Neural cell (in vitro differentiated cells): Measurements from ENCODE around the gene UQCC2. TPM values are rescaled to one million over a fixed set of nuclear protein-coding genes. Genes with fewer than 3 reads are reported as not detected.

Source experiments
- H2AFZ ChIP-seq: fragments of 200-600, 300-800 bp; sonication (generic), shearing (Covaris generic); 2 replicates; pipeline ENCODE4 v1.6.0; 2014; ENCODE audit warnings: low read depth, mild to moderate bottlenecking, antibody characterized with exemption, low read length, moderate library complexity
- H3F3A ChIP-seq: fragments of 200-600 bp; shearing (Covaris generic); 2 replicates; pipeline ENCODE4 v1.6.1; 2016; ENCODE audit warnings: mild to moderate bottlenecking, moderate library complexity, mixed read lengths, antibody characterized with exemption, low read length; ENCODE audit not compliant: insufficient read depth, poor library complexity, severe bottlenecking
- H3K27ac ChIP-seq: fragments of 200-600, 300-800 bp; sonication (generic), shearing (Covaris generic); 2 replicates; pipeline ENCODE4 v1.5.1; 2014; ENCODE audit warnings: mild to moderate bottlenecking, low read length, moderate library complexity
- H3K27me3 ChIP-seq: fragments of 300-800, 200-600 bp; sonication (generic), shearing (Covaris generic); 2 replicates; pipeline ENCODE4 v1.6.0; 2014; ENCODE audit warnings: mild to moderate bottlenecking, low read depth, low read length, moderate library complexity; ENCODE audit not compliant: insufficient read depth
- H3K36me3 ChIP-seq: fragments of 300-800, 200-600 bp; sonication (generic), shearing (Covaris generic); 2 replicates; pipeline ENCODE4 v1.5.1; 2014; ENCODE audit warnings: mild to moderate bottlenecking, antibody characterized with exemption, low read length, moderate library complexity; ENCODE audit not compliant: insufficient read depth
- H3K4me2 ChIP-seq: fragments of 300-800, 200-600 bp; sonication (generic), shearing (Covaris generic); 2 replicates; pipeline ENCODE4 v1.6.0; 2014; ENCODE audit warnings: mild to moderate bottlenecking, low read length
- H3K4me3 ChIP-seq: fragments of 300-800, 200-600 bp; sonication (generic), shearing (Covaris generic); 2 replicates; pipeline ENCODE4 v1.5.1; 2014; ENCODE audit warnings: mild to moderate bottlenecking, low read length, moderate library complexity
- H3K79me2 ChIP-seq: fragments of 200-600 bp; shearing (Covaris generic); replicated peaks from 2 replicates; pipeline ENCODE4 v1.6.0; 2014; ENCODE audit warnings: mild to moderate bottlenecking, low read length, moderate library complexity; ENCODE audit not compliant: insufficient read depth
- H3K9ac ChIP-seq: fragments of 300-800, 200-600 bp; sonication (generic), shearing (Covaris generic); 2 replicates; pipeline ENCODE4 v1.6.1; 2016; ENCODE audit warnings: mild to moderate bottlenecking, low read length, mixed read lengths
- H3K9me2 ChIP-seq: fragments of 200-600 bp; shearing (Covaris generic); 2 replicates; pipeline ENCODE4 v1.6.1; 2016; ENCODE audit warnings: mild to moderate bottlenecking, low read length, mixed read lengths; ENCODE audit not compliant: insufficient read depth
- H3K9me3 ChIP-seq: fragments of 200-600, 300-800 bp; sonication (generic), shearing (Covaris generic); 2 replicates; pipeline ENCODE4 v1.6.1; 2016; ENCODE audit warnings: mild to moderate bottlenecking, mixed run types, low read length, moderate library complexity, mixed read lengths
- H4K20me1 ChIP-seq: fragments of 200-600 bp; shearing (Covaris generic); 2 replicates; pipeline ENCODE4 v1.6.1; 2016; ENCODE audit warnings: mild to moderate bottlenecking, mixed run types; ENCODE audit not compliant: insufficient read depth
- CTCF ChIP-seq: fragments of 450-650 bp; IDR thresholded peaks from 2 replicates; pipeline ENCODE4 v1.5.1; 2014; ENCODE audit warnings: antibody characterized with exemption, mild to moderate bottlenecking, moderate library complexity; ENCODE audit not compliant: poor library complexity, severe bottlenecking
- EP300 ChIP-seq: fragments of 450-650 bp; conservative IDR thresholded peaks from 2 replicates; pipeline ENCODE4 v1.6.1; 2014; ENCODE audit warnings: antibody characterized with exemption, mild to moderate bottlenecking, moderate library complexity; ENCODE audit not compliant: poor library complexity, severe bottlenecking
- EZH2 ChIP-seq: fragments of 200-600, 300-800 bp; shearing (Covaris generic), sonication (generic); IDR thresholded peaks from 2 replicates; pipeline ENCODE4 v1.6.1; 2014; ENCODE audit warnings: antibody characterized with exemption, low read length, borderline replicate concordance, mild to moderate bottlenecking; ENCODE audit not compliant: insufficient read depth, poor library complexity, severe bottlenecking
- MXI1 ChIP-seq: fragments of 450-650 bp; conservative IDR thresholded peaks from 2 replicates; pipeline ENCODE4 v1.6.1; 2014; ENCODE audit warnings: antibody characterized with exemption, mild to moderate bottlenecking; ENCODE audit not compliant: poor library complexity, severe bottlenecking
- POLR2AphosphoS5 ChIP-seq: IDR thresholded peaks from 2 replicates; pipeline ENCODE4 v1.6.1; 2012
- RAD21 ChIP-seq: fragments of 450-650 bp; conservative IDR thresholded peaks from 2 replicates; pipeline ENCODE4 v1.6.1; 2014; ENCODE audit warnings: antibody characterized with exemption, mild to moderate bottlenecking, moderate library complexity
- SMC3 ChIP-seq: fragments of 450-650 bp; conservative IDR thresholded peaks from 2 replicates; pipeline ENCODE4 v1.6.1; 2014; ENCODE audit warnings: antibody characterized with exemption, mild to moderate bottlenecking, moderate library complexity; ENCODE audit not compliant: poor library complexity
- TAF1 ChIP-seq: IDR thresholded peaks from 2 replicates; pipeline ENCODE4 v1.6.1; 2012; ENCODE audit warnings: low read depth
- polyA plus RNA-seq: library from polyadenylated mRNA; depleted of rRNA; stranded (reverse); fragments of >200 nt; gene quantifications from 2 replicates; pipeline ENCODE4 v1.2.3, GENCODE V29; 2014
- TF ChIP-seq, protein P1 (sequence below): IDR thresholded peaks from 2 replicates; pipeline ENCODE4 v1.6.1; 2012; ENCODE audit warnings: borderline replicate concordance

UQCC2 gene
- polyA plus RNA-seq, 1 donor from 2014 or later, result 123 TPM

GRCh38 chr6:33746651-33747100, 35.2 kb upstream of the UQCC2 start, which contains the start of gene IP6K3:
TSS of gene IP6K3 (minus strand) at chr6:33746905. CDS start at chr6:33735476, 11,429 bp downstream.
- no peaks in the 10 kb centered on the region for H4K20me1 ChIP-seq
- no peak within 1 kb of the TSS for H3K9ac ChIP-seq
- no peaks in the 10 kb centered on the region for H3F3A ChIP-seq
- H3K9me3 ChIP-seq, result no peaks in the 10 kb centered on the region
- no peaks in the 10 kb centered on the region for H3K79me2 ChIP-seq
- H3K4me3 ChIP-seq, result no peak within 1 kb of the TSS
- no peaks in the 10 kb centered on the region for H3K36me3 ChIP-seq
- H2AFZ ChIP-seq, result no peak within 1 kb of the TSS
- TF ChIP-seq RAD21, result no peak
- TF ChIP-seq CTCF, result no peak
- TF ChIP-seq TAF1, result no peak
- TF ChIP-seq EZH2, result no peak
- no peak for TF ChIP-seq POLR2AphosphoS5
- TF ChIP-seq EP300, result no peak
- no peak for TF ChIP-seq MXI1
- TF ChIP-seq, protein P1, sequence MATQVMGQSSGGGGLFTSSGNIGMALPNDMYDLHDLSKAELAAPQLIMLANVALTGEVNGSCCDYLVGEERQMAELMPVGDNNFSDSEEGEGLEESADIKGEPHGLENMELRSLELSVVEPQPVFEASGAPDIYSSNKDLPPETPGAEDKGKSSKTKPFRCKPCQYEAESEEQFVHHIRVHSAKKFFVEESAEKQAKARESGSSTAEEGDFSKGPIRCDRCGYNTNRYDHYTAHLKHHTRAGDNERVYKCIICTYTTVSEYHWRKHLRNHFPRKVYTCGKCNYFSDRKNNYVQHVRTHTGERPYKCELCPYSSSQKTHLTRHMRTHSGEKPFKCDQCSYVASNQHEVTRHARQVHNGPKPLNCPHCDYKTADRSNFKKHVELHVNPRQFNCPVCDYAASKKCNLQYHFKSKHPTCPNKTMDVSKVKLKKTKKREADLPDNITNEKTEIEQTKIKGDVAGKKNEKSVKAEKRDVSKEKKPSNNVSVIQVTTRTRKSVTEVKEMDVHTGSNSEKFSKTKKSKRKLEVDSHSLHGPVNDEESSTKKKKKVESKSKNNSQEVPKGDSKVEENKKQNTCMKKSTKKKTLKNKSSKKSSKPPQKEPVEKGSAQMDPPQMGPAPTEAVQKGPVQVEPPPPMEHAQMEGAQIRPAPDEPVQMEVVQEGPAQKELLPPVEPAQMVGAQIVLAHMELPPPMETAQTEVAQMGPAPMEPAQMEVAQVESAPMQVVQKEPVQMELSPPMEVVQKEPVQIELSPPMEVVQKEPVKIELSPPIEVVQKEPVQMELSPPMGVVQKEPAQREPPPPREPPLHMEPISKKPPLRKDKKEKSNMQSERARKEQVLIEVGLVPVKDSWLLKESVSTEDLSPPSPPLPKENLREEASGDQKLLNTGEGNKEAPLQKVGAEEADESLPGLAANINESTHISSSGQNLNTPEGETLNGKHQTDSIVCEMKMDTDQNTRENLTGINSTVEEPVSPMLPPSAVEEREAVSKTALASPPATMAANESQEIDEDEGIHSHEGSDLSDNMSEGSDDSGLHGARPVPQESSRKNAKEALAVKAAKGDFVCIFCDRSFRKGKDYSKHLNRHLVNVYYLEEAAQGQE, result no peak
- H3K27ac ChIP-seq, result no peak within 1 kb of the TSS
- H3K27me3 ChIP-seq, result no peaks in the 10 kb centered on the region
- no peaks in the 10 kb centered on the region for H3K9me2 ChIP-seq
- H3K4me2 ChIP-seq, result no peak within 1 kb of the TSS

- Histone ChIP-seq H3K9me2 (no peaks in the 10 kb centered on the region), H3K79me2 (no peaks in the 10 kb centered on the region), H3K9ac (no peak overlapping the region), H3K27me3 (no peaks in the 10 kb centered on the region), H3K4me2 (no peak overlapping the region), H3K27ac (no peak overlapping the region), H3K9me3 (no peaks in the 10 kb centered on the region), H3K4me3 (no peak overlapping the region), H3F3A (no peaks in the 10 kb centered on the region), H3K36me3 (no peaks in the 10 kb centered on the region), H4K20me1 (no peaks in the 10 kb centered on the region), H2AFZ (no peak overlapping the region)
- no peak for TF ChIP-seq SMC3
- TF ChIP-seq RAD21, result no peak
- no peak for TF ChIP-seq EZH2
- TF ChIP-seq MXI1, result no peak
- TF ChIP-seq, protein P1, result no peak
- no peak for TF ChIP-seq POLR2AphosphoS5
- no peak for TF ChIP-seq TAF1
- TF ChIP-seq CTCF, result no peak
- TF ChIP-seq EP300, result no peak
Measured at GRCh38 chr6:33746036-33746600, 34.6 kb upstream of the UQCC2 start.
